Erythroblast (primary cell): ENCODE data around the gene ITSN1.

Experiments used
- GATA1 ChIP-seq: IDR thresholded peaks from 2 replicates; pipeline ENCODE4 v1.6.1; 2011; ENCODE audit warnings: low read depth, mild to moderate bottlenecking, control low read depth, low read length, moderate library complexity
- POLR2A ChIP-seq: IDR thresholded peaks from 2 replicates; pipeline ENCODE4 v1.6.1; 2011; ENCODE audit warnings: mild to moderate bottlenecking, low read length

DNA sequence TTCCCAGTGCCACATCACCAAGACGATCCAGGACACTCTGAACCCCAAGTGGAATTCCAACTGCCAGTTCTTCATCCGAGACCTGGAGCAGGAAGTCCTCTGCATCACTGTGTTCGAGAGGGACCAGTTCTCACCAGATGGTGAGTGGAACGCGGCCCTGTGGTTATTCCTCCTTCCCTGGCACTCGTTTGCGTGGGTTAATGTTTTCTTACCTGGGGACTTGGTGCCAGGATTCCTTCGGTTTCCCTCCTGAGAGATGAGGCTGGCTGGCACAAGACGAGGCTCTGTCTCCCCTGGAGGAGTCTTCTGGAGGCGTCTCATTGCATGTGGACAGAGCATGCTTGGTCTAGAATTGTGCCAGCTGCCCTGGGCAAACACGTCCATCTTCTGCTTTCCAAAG lies 244.0 kb downstream of the ITSN1 start:
- no peak for TF ChIP-seq POLR2A
- no peak for TF ChIP-seq GATA1
